ENCODE measurements around the gene SFXN1. TPM values are rescaled to one million over a fixed set of nuclear protein-coding genes. Genes with fewer than 3 reads are reported as not detected.

The SFXN1 gene
- total and polyA plus RNA-seq, 4 donors: 47.3 to 241 (median 53.7) TPM

DNA sequence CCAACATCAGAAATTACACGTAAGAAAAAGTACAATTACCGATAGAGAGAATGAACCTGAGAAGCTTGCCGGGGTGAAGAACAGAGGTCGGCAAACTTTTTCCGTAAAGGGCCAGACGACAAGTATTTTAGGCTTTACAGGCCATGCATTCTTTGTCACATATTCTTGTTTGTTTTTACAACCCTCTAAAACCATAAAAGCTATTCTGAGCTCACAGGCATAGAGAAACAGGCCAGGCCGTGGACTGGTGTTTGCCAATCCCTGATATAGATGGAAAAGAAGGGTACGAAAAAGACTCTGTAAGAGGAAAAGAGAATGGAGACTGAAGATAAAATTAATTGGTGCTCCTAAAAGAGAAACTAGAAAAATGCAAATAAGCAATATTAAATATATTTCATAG, 15.4 kb downstream of the SFXN1 start:
- Histone ChIP-seq H3K36me3 (ENCODE audit: control insufficient read depth in 4 of 4, insufficient read depth in 3 of 4, low read depth in 1 of 4, low read length in 3 of 4) (peaks cover 5 to 41% (median 27%) of the 10 kb centered on the region in 4 donors), H3K27me3 (ENCODE audit: control insufficient read depth in 4 of 4, insufficient read depth in 4 of 4, low read length in 3 of 4) (no peaks in the 10 kb centered on the region), H3K9ac (ENCODE audit: low read depth in 1 of 2, low read length in 2 of 2) (no peak overlapping the region), H3K9me3 (ENCODE audit: control insufficient read depth in 4 of 4, low read length in 3 of 4) (no peaks in the 10 kb centered on the region), H3K27ac (ENCODE audit: low read depth in 1 of 2, low read length in 2 of 2) (no peak overlapping the region), H3K4me1 (ENCODE audit: control insufficient read depth in 4 of 4, insufficient read depth in 4 of 4, low read length in 3 of 4) (peaks cover 0 to 3% (median 0%) of the 10 kb centered on the region in 4 donors), H3K4me3 (ENCODE audit: low read depth in 1 of 3, low read length in 3 of 3) (no peak overlapping the region)
- TF ChIP-seq, protein P1, sequence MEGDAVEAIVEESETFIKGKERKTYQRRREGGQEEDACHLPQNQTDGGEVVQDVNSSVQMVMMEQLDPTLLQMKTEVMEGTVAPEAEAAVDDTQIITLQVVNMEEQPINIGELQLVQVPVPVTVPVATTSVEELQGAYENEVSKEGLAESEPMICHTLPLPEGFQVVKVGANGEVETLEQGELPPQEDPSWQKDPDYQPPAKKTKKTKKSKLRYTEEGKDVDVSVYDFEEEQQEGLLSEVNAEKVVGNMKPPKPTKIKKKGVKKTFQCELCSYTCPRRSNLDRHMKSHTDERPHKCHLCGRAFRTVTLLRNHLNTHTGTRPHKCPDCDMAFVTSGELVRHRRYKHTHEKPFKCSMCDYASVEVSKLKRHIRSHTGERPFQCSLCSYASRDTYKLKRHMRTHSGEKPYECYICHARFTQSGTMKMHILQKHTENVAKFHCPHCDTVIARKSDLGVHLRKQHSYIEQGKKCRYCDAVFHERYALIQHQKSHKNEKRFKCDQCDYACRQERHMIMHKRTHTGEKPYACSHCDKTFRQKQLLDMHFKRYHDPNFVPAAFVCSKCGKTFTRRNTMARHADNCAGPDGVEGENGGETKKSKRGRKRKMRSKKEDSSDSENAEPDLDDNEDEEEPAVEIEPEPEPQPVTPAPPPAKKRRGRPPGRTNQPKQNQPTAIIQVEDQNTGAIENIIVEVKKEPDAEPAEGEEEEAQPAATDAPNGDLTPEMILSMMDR (IDR thresholded peaks at IDR 0.05; ENCODE audit: low read depth, low read length, missing input control): no peak
- no peak for TF ChIP-seq RAD21 (IDR thresholded peaks at IDR 0.05)
- 92% methylated on average over 8 of the region's 8 CpGs for WGBS
- DNase-seq (ENCODE audit: low spot score): no peak

DNA sequence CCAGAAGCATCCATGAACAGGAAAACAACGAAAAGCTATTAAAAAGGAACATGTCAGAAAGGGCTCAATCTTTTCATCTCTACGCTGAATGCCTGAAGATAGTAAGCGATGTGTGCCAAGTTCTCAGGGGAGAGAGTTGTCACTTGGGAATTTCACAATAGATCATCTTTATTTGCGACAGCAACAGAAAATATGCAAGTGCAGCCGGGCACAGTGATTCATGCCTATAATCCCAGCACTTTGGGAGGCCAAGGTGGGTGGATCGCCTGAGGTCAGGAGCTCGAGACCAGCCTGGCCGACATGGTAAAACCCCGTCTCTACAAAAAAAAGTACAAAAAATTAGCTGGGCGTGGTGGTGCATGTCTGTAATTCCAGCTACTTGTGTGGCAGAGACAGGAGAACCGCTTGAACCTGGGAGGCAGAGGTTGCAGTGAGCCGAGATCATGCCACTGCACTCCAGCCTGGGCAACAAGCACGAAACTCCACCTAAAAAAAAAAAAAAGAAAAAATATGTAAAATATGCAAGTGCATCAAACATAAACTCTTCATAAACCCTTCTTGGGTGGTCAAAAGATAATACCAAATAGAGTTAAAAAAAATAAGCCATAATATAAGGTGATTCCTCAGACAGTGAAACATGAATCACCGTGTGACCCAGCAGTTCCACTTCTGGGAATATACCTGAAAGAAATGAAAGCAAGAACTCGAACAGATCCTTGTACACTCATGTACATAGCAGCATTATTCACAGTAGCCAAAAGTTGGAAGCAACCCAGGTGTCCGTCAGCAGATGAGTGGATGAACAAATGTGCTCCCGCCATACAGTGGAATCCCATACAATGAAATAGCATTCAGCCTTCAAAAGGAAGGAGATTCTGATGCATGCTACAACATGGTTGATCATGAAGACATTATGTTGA, 16.2 kb downstream of the SFXN1 start:
- peaks cover 5 to 40% (median 29%) of the 10 kb centered on the region in 4 donors for H3K36me3 ChIP-seq (ENCODE audit: control insufficient read depth in 4 of 4, insufficient read depth in 3 of 4, low read depth in 1 of 4, low read length in 3 of 4)
- H3K27ac ChIP-seq (ENCODE audit: low read depth in 1 of 2, low read length in 2 of 2): no peak overlapping the region
- peaks cover 0 to 3% (median 0%) of the 10 kb centered on the region in 4 donors for H3K4me1 ChIP-seq (ENCODE audit: control insufficient read depth in 4 of 4, insufficient read depth in 4 of 4, low read length in 3 of 4)
- 91% methylated on average over 17 of the region's 17 CpGs for WGBS
- DNase-seq (ENCODE audit: low spot score): no peak
- H3K9ac ChIP-seq (ENCODE audit: low read depth in 1 of 2, low read length in 2 of 2): no peak overlapping the region
- H3K9me3 ChIP-seq (ENCODE audit: control insufficient read depth in 4 of 4, low read length in 3 of 4): no peaks in the 10 kb centered on the region
- TF ChIP-seq, protein P2, sequence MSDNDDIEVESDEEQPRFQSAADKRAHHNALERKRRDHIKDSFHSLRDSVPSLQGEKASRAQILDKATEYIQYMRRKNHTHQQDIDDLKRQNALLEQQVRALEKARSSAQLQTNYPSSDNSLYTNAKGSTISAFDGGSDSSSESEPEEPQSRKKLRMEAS (IDR thresholded peaks at IDR 0.05): no peak
- TF ChIP-seq EGR1 (IDR thresholded peaks at IDR 0.05; ENCODE audit: low read depth in 2 of 2) (no peak), YY1 (IDR thresholded peaks at IDR 0.05) (no peak), GABPA (IDR thresholded peaks at IDR 0.05 in 1 of 2, conservative IDR thresholded peaks at IDR 0.05 in 1 of 2) (no peak), FOXA2 (IDR thresholded peaks at IDR 0.05) (no peak), FOXA1 (IDR thresholded peaks at IDR 0.05) (no peak), TAF1 (conservative IDR thresholded peaks at IDR 0.05) (no peak), RXRA (IDR thresholded peaks at IDR 0.05) (no peak), HNF4G (IDR thresholded peaks at IDR 0.05) (no peak), RAD21 (IDR thresholded peaks at IDR 0.05) (no peak), NR2F2 (IDR thresholded peaks at IDR 0.05) (no peak), JUND (IDR thresholded peaks at IDR 0.05) (no peak)
- TF ChIP-seq, protein P3, sequence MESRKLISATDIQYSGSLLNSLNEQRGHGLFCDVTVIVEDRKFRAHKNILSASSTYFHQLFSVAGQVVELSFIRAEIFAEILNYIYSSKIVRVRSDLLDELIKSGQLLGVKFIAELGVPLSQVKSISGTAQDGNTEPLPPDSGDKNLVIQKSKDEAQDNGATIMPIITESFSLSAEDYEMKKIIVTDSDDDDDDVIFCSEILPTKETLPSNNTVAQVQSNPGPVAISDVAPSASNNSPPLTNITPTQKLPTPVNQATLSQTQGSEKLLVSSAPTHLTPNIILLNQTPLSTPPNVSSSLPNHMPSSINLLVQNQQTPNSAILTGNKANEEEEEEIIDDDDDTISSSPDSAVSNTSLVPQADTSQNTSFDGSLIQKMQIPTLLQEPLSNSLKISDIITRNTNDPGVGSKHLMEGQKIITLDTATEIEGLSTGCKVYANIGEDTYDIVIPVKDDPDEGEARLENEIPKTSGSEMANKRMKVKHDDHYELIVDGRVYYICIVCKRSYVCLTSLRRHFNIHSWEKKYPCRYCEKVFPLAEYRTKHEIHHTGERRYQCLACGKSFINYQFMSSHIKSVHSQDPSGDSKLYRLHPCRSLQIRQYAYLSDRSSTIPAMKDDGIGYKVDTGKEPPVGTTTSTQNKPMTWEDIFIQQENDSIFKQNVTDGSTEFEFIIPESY (IDR thresholded peaks at IDR 0.05): no peak
- TF ChIP-seq, protein P4, sequence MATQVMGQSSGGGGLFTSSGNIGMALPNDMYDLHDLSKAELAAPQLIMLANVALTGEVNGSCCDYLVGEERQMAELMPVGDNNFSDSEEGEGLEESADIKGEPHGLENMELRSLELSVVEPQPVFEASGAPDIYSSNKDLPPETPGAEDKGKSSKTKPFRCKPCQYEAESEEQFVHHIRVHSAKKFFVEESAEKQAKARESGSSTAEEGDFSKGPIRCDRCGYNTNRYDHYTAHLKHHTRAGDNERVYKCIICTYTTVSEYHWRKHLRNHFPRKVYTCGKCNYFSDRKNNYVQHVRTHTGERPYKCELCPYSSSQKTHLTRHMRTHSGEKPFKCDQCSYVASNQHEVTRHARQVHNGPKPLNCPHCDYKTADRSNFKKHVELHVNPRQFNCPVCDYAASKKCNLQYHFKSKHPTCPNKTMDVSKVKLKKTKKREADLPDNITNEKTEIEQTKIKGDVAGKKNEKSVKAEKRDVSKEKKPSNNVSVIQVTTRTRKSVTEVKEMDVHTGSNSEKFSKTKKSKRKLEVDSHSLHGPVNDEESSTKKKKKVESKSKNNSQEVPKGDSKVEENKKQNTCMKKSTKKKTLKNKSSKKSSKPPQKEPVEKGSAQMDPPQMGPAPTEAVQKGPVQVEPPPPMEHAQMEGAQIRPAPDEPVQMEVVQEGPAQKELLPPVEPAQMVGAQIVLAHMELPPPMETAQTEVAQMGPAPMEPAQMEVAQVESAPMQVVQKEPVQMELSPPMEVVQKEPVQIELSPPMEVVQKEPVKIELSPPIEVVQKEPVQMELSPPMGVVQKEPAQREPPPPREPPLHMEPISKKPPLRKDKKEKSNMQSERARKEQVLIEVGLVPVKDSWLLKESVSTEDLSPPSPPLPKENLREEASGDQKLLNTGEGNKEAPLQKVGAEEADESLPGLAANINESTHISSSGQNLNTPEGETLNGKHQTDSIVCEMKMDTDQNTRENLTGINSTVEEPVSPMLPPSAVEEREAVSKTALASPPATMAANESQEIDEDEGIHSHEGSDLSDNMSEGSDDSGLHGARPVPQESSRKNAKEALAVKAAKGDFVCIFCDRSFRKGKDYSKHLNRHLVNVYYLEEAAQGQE (IDR thresholded peaks at IDR 0.05): no peak
- TF ChIP-seq, protein P1 (IDR thresholded peaks at IDR 0.05; ENCODE audit: low read depth, low read length, missing input control): no peak
- TF ChIP-seq, protein P5, sequence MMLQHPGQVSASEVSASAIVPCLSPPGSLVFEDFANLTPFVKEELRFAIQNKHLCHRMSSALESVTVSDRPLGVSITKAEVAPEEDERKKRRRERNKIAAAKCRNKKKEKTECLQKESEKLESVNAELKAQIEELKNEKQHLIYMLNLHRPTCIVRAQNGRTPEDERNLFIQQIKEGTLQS (IDR thresholded peaks at IDR 0.05): no peak
- no peak overlapping the region for H3K4me3 ChIP-seq (ENCODE audit: low read depth in 1 of 3, low read length in 3 of 3)
- H3K27me3 ChIP-seq (ENCODE audit: control insufficient read depth in 4 of 4, insufficient read depth in 4 of 4, low read length in 3 of 4): no peaks in the 10 kb centered on the region

All from liver (tissue), 9 donors.